Measurements from ENCODE around the gene WFDC8. TPM values are rescaled to one million over a fixed set of nuclear protein-coding genes. Genes with fewer than 3 reads are reported as not detected.

Gene WFDC8
- total and polyA plus RNA-seq, 4 experiments from 2014 or later, result not detected

GRCh38 chr20:45552456-45552855 lies 26.6 kb downstream of the WFDC8 start:
- no peak overlapping the region for H3K4me3 Mint-ChIP-seq
- no peaks in the 10 kb centered on the region for H3K36me3 ChIP-seq (ENCODE audit: insufficient read depth, low read length)
- H3K4me1 ChIP-seq (ENCODE audit: insufficient read depth, low read length), result no peaks in the 10 kb centered on the region
- intact Hi-C loops (cut with micrococcal nuclease), result no loop called here
- no peaks in the 10 kb centered on the region for H3K4me1 Mint-ChIP-seq
- H3K27me3 Mint-ChIP-seq, result peaks cover 14 to 31% of the 10 kb centered on the region in 2 donors
- ChIA-PET CTCF (ENCODE audit: partially characterized antibody) (no interaction called here), POLR2A (ENCODE audit: partially characterized antibody) (no interaction called here)
- no peak overlapping the region for H3K4me3 ChIP-seq (ENCODE audit: low read length in 2 of 2)
- H3K9me3 ChIP-seq (ENCODE audit: control insufficient read depth in 1 of 2, low read length in 2 of 2), result no peaks in the 10 kb centered on the region
- H3K36me3 Mint-ChIP-seq, result no peaks in the 10 kb centered on the region
- no peaks in the 10 kb centered on the region for H3K27me3 ChIP-seq (ENCODE audit: insufficient read depth, low read length)
- no peak overlapping the region for H3K27ac Mint-ChIP-seq
- no peak for DNase-seq
- peaks cover 0 to 13% (median 5%) of the 10 kb centered on the region in 8 donors for H3K9me3 Mint-ChIP-seq
- no peak overlapping the region for H3K27ac ChIP-seq (ENCODE audit: low read depth, low read length)

- Mint-ChIP-seq H3K27ac (no peak overlapping the region), H3K9me3 (peaks cover 0 to 13% (median 5%) of the 10 kb centered on the region in 8 donors), H3K36me3 (no peaks in the 10 kb centered on the region), H3K27me3 (peaks cover 11 to 33% of the 10 kb centered on the region in 2 donors), H3K4me1 (no peaks in the 10 kb centered on the region), H3K4me3 (no peak overlapping the region)
- no peaks in the 10 kb centered on the region for H3K9me3 ChIP-seq (ENCODE audit: control insufficient read depth in 1 of 2, low read length in 2 of 2)
- ChIA-PET POLR2A (ENCODE audit: partially characterized antibody) (no interaction called here), CTCF (ENCODE audit: partially characterized antibody) (no interaction called here)
- H3K36me3 ChIP-seq (ENCODE audit: insufficient read depth, low read length), result no peaks in the 10 kb centered on the region
- no peak overlapping the region for H3K4me3 ChIP-seq (ENCODE audit: low read length in 2 of 2)
- H3K27me3 ChIP-seq (ENCODE audit: insufficient read depth, low read length), result peaks cover 3% of the 10 kb centered on the region
- no peaks in the 10 kb centered on the region for H3K4me1 ChIP-seq (ENCODE audit: insufficient read depth, low read length)
- no peak overlapping the region for H3K27ac ChIP-seq (ENCODE audit: low read depth, low read length)
- no peak for DNase-seq
- intact Hi-C loops (cut with micrococcal nuclease), result no loop called here
Measured at GRCh38 chr20:45550765-45551164, 28.3 kb downstream of the WFDC8 start.

GRCh38 chr20:45548410-45548809 lies 30.7 kb downstream of the WFDC8 start:
- H3K27ac Mint-ChIP-seq, result no peak overlapping the region
- H3K4me3 Mint-ChIP-seq, result no peak overlapping the region
- no peak for DNase-seq
- H3K9me3 Mint-ChIP-seq, result peaks cover 0 to 13% (median 4%) of the 10 kb centered on the region in 8 donors
- H3K36me3 ChIP-seq (ENCODE audit: insufficient read depth, low read length), result no peaks in the 10 kb centered on the region
- CTCF ChIA-PET (ENCODE audit: partially characterized antibody), result no interaction called here
- no peaks in the 10 kb centered on the region for H3K9me3 ChIP-seq (ENCODE audit: control insufficient read depth in 1 of 2, low read length in 2 of 2)
- H3K4me1 ChIP-seq (ENCODE audit: insufficient read depth, low read length), result no peaks in the 10 kb centered on the region
- H3K27ac ChIP-seq (ENCODE audit: low read depth, low read length), result no peak overlapping the region
- intact Hi-C loops (cut with micrococcal nuclease), result no loop called here
- H3K36me3 Mint-ChIP-seq, result no peaks in the 10 kb centered on the region
- POLR2A ChIA-PET (ENCODE audit: partially characterized antibody), result no interaction called here
- H3K27me3 ChIP-seq (ENCODE audit: insufficient read depth, low read length), result peaks cover 3% of the 10 kb centered on the region
- H3K4me1 Mint-ChIP-seq, result no peaks in the 10 kb centered on the region
- H3K27me3 Mint-ChIP-seq, result peaks cover 8 to 29% of the 10 kb centered on the region in 2 donors
- no peak overlapping the region for H3K4me3 ChIP-seq (ENCODE audit: low read length in 2 of 2)

- Histone ChIP-seq H3K27me3 (ENCODE audit: insufficient read depth, low read length) (peaks cover 3% of the 10 kb centered on the region), H3K27ac (ENCODE audit: low read depth, low read length) (no peak within 1 kb of the TSS), H3K36me3 (ENCODE audit: insufficient read depth, low read length) (no peaks in the 10 kb centered on the region), H3K4me3 (ENCODE audit: low read length in 2 of 2) (no peak within 1 kb of the TSS), H3K9me3 (ENCODE audit: control insufficient read depth in 1 of 2, low read length in 2 of 2) (no peaks in the 10 kb centered on the region), H3K4me1 (ENCODE audit: insufficient read depth, low read length) (no peaks in the 10 kb centered on the region)
- H3K27me3 Mint-ChIP-seq, result peaks cover 8 to 32% of the 10 kb centered on the region in 2 donors
- no peak within 1 kb of the TSS for H3K27ac Mint-ChIP-seq
- no peak within 1 kb of the TSS for H3K4me3 Mint-ChIP-seq
- CTCF ChIA-PET (ENCODE audit: partially characterized antibody), result no interaction called here
- H3K4me1 Mint-ChIP-seq, result no peaks in the 10 kb centered on the region
- no peaks in the 10 kb centered on the region for H3K36me3 Mint-ChIP-seq
- H3K9me3 Mint-ChIP-seq, result peaks cover 0 to 13% (median 4%) of the 10 kb centered on the region in 8 donors
- DNase-seq, result no peak
- POLR2A ChIA-PET (ENCODE audit: partially characterized antibody), result no interaction called here
- intact Hi-C loops (cut with micrococcal nuclease), result no loop called here
Measured at GRCh38 chr20:45547206-45547770, 31.8 kb downstream of the WFDC8 start, which contains the start of gene EPPIN. Gene EPPIN, minus strand, starts transcription at chr20:45547401. Its CDS starts 44 bp downstream, at chr20:45547357.

- Histone ChIP-seq H3K9me3 (ENCODE audit: control insufficient read depth in 1 of 2, low read length in 2 of 2) (no peaks in the 10 kb centered on the region), H3K4me1 (ENCODE audit: insufficient read depth, low read length) (no peaks in the 10 kb centered on the region), H3K36me3 (ENCODE audit: insufficient read depth, low read length) (no peaks in the 10 kb centered on the region), H3K4me3 (ENCODE audit: low read length in 2 of 2) (no peak overlapping the region), H3K27me3 (ENCODE audit: insufficient read depth, low read length) (peaks cover 3% of the 10 kb centered on the region), H3K27ac (ENCODE audit: low read depth, low read length) (no peak overlapping the region)
- intact Hi-C loops (cut with micrococcal nuclease), result no loop called here
- ChIA-PET CTCF (ENCODE audit: partially characterized antibody) (no interaction called here), POLR2A (ENCODE audit: partially characterized antibody) (no interaction called here)
- H3K9me3 Mint-ChIP-seq, result peaks cover 0 to 14% (median 3%) of the 10 kb centered on the region in 8 donors
- H3K36me3 Mint-ChIP-seq, result no peaks in the 10 kb centered on the region
- peaks cover 13 to 39% of the 10 kb centered on the region in 2 donors for H3K27me3 Mint-ChIP-seq
- no peak overlapping the region for H3K27ac Mint-ChIP-seq
- H3K4me3 Mint-ChIP-seq, result no peak overlapping the region
- no peaks in the 10 kb centered on the region for H3K4me1 Mint-ChIP-seq
- no peak for DNase-seq
Measured at GRCh38 chr20:45545754-45546453, 33.2 kb downstream of the WFDC8 start.

GRCh38 chr20:45545351-45545750 lies 33.7 kb downstream of the WFDC8 start:
- CTCF ChIA-PET (ENCODE audit: partially characterized antibody), result no interaction called here
- intact Hi-C loops (cut with micrococcal nuclease), result no loop called here
- Histone ChIP-seq H3K27ac (ENCODE audit: low read depth, low read length) (no peak overlapping the region), H3K4me3 (ENCODE audit: low read length in 2 of 2) (no peak overlapping the region), H3K27me3 (ENCODE audit: insufficient read depth, low read length) (peaks cover 3% of the 10 kb centered on the region), H3K9me3 (ENCODE audit: control insufficient read depth in 1 of 2, low read length in 2 of 2) (no peaks in the 10 kb centered on the region), H3K4me1 (ENCODE audit: insufficient read depth, low read length) (no peaks in the 10 kb centered on the region), H3K36me3 (ENCODE audit: insufficient read depth, low read length) (no peaks in the 10 kb centered on the region)
- Mint-ChIP-seq H3K27ac (no peak overlapping the region), H3K27me3 (peaks cover 14 to 40% of the 10 kb centered on the region in 2 donors), H3K36me3 (no peaks in the 10 kb centered on the region), H3K4me1 (no peaks in the 10 kb centered on the region), H3K9me3 (peaks cover 0 to 11% (median 2%) of the 10 kb centered on the region in 8 donors), H3K4me3 (no peak overlapping the region)
- DNase-seq, result no peak
- POLR2A ChIA-PET (ENCODE audit: partially characterized antibody), result no interaction called here

- H3K4me1 ChIP-seq (ENCODE audit: insufficient read depth, low read length), result no peaks in the 10 kb centered on the region
- no peaks in the 10 kb centered on the region for H3K27me3 ChIP-seq (ENCODE audit: insufficient read depth, low read length)
- Mint-ChIP-seq H3K36me3 (no peaks in the 10 kb centered on the region), H3K27ac (no peak within 1 kb of the TSS), H3K9me3 (peaks cover 0 to 3% (median 0%) of the 10 kb centered on the region in 8 donors), H3K4me1 (no peaks in the 10 kb centered on the region), H3K27me3 (peaks cover 25 to 39% of the 10 kb centered on the region in 2 donors), H3K4me3 (no peak within 1 kb of the TSS)
- intact Hi-C loops (cut with micrococcal nuclease), result no loop called here
- DNase-seq, result no peak
- H3K9me3 ChIP-seq (ENCODE audit: control insufficient read depth in 1 of 2, low read length in 2 of 2), result no peaks in the 10 kb centered on the region
- H3K36me3 ChIP-seq (ENCODE audit: insufficient read depth, low read length), result no peaks in the 10 kb centered on the region
- POLR2A ChIA-PET (ENCODE audit: partially characterized antibody), result no interaction called here
- no peak within 1 kb of the TSS for H3K27ac ChIP-seq (ENCODE audit: low read depth, low read length)
- CTCF ChIA-PET (ENCODE audit: partially characterized antibody), result no interaction called here
- H3K4me3 ChIP-seq (ENCODE audit: low read length in 2 of 2), result no peak within 1 kb of the TSS
Measured at GRCh38 chr20:45539382-45539781, 39.7 kb downstream of the WFDC8 start, which contains the start of gene WFDC6. Gene WFDC6, minus strand, starts transcription at chr20:45539482. Its CDS starts 75 bp downstream, at chr20:45539407.

Measured in CD4-positive, alpha-beta memory T cell (primary cell).